GM06990 (cell line): ENCODE results near the gene LINC01488.

Experiments used
- DNase-seq: peaks from one replicate; pipeline ENCODE4 v3.0.0-alpha.2; 2011; ENCODE audit not compliant: insufficient read length; ENCODE audit errors: extremely low read depth
- H3K27me3 ChIP-seq: replicated peaks from 2 replicates; pipeline ENCODE4 v1.6.0; 2011; ENCODE audit warnings: low read length; ENCODE audit not compliant: control insufficient read depth, insufficient read depth
- H3K36me3 ChIP-seq: 2 replicates; pipeline ENCODE4 v1.5.1; 2011; ENCODE audit warnings: low read length; ENCODE audit not compliant: control insufficient read depth, insufficient read depth
- H3K4me3 ChIP-seq: replicated peaks from 2 replicates; pipeline ENCODE4 v1.5.1; 2011; ENCODE audit warnings: low read depth, mild to moderate bottlenecking, control low read depth, low read length
- CTCF ChIP-seq: IDR thresholded peaks from 2 replicates; pipeline ENCODE4 v1.5.1; 2011; ENCODE audit warnings: low read length, control low read depth, mild to moderate bottlenecking, inconsistent platforms; ENCODE audit not compliant: insufficient read depth, poor library complexity, severe bottlenecking

The LINC01488 gene

GRCh38 chr11:69476509-69476961 lies 4.9 kb upstream of the LINC01488 start:
- peaks cover 4% of the 10 kb centered on the region for H3K27me3 ChIP-seq
- no peak overlapping the region for H3K4me3 ChIP-seq
- no peak for DNase-seq
- H3K36me3 ChIP-seq = no peaks in the 10 kb centered on the region
- TF ChIP-seq CTCF = no peak

GRCh38 chr11:69477086-69477485 lies 4.4 kb upstream of the LINC01488 start:
- Histone ChIP-seq H3K27me3 (peaks cover 4% of the 10 kb centered on the region), H3K36me3 (no peaks in the 10 kb centered on the region), H3K4me3 (no peak overlapping the region)
- no peak for DNase-seq
- no peak for TF ChIP-seq CTCF

DNA sequence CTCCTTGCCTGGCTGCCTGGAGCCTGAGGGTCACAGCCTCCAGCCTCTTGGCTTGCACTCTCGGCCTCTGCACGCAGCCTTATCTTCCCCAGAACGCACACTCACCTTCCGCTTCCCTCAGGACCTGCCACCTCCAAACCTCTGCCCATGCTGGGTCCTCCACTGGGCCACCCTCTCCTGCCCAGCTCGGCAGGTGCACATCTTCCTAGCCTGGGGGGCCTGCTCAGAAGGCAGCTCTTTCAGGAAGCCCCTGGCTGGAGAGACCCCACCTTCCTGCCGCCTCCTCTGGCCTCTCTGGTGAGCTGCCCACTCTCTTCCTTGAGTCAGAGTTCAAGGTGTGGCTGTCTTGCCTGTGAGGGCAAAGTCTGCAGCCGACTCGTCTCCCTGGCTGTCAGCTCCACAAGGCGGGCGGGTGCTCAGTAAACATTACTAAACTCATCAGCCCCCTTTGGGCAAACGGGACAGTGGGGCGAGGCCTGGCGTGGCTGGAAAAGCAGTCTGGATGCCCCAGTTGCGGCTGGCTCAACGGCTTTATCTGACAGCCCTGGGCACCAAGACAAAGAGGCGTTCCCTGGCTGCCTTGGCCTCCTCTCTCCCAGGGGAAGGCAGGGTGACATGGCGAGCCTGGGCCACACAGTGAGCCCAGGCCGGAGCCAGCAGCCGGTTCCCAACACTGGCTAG lies 1.7 kb upstream of the LINC01488 start:
- no peaks in the 10 kb centered on the region for H3K36me3 ChIP-seq
- DNase-seq = no peak

DNA sequence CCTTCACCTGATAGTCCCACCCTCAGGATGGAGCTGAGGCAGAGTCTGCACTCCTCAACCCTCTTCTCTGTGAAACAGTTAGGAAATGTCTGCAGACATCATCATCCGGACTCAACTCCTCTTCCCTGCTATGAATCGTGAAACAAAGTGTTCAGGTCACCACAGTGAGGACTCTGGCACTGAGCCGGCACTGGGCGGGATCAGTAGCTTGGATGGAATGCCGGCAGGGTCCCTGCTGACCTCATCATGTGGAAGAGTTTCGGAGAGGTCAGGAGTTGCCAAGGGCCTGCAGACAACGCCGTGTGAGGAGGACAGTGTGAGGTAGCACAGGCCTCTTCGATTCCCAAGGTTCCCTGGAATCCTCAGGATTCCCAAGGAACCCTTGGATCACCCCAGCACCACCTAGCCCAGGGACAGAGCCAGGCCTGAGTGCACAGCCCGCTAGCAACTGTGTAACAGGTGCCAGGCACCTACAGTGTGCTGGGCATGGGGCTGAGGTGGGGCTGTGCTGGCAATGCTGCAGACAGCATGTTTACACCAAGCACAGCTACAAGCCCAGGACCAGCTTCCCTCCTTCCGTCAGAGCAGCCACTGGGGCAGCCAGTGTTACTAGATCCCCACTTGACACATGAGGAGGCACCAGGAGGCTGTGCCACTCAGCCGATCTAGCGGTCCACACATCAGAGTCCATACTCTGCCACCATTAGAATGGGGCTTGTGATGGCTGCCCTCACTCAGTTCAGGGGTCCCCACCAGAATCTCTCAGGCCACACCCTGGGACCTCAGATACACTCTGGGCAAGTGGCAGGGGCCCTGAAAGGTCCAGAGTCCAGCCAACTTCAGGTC lies 693 bp upstream of the LINC01488 start:
- no peak for TF ChIP-seq CTCF
- peaks cover 4% of the 10 kb centered on the region for H3K27me3 ChIP-seq
- no peak overlapping the region for H3K4me3 ChIP-seq
- DNase-seq = no peak
- no peaks in the 10 kb centered on the region for H3K36me3 ChIP-seq

More for the DNA sequence above, 1.7 kb upstream of the LINC01488 start:
- TF ChIP-seq CTCF = no peak
- H3K27me3 ChIP-seq = peaks cover 4% of the 10 kb centered on the region
- no peak overlapping the region for H3K4me3 ChIP-seq

GRCh38 chr11:69482322-69482721 lies 859 bp downstream of the LINC01488 start:
- Histone ChIP-seq H3K27me3 (peaks cover 4% of the 10 kb centered on the region), H3K4me3 (no peak overlapping the region), H3K36me3 (no peaks in the 10 kb centered on the region)
- no peak for DNase-seq
- no peak for TF ChIP-seq CTCF
